ENCODE data around the gene ASTE1.

DNA sequence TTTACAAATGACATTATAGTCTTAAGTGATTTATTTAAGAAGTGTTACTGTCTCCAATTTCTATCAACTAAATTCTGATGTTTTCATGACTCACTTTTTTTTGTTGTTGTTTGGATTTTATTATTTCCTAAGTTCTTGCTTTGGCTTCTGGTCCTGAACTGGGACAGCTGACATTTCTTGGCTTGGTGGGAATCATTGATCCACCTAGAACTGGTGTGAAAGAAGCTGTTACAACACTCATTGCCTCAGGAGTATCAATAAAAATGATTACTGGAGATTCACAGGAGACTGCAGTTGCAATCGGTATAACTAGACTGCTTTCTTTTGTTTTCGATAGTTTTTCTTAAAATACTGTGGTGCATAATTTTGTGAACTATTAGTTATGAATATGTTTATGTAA is 47.5 kb downstream of the ASTE1 start:
- TF ChIP-seq, protein P1, sequence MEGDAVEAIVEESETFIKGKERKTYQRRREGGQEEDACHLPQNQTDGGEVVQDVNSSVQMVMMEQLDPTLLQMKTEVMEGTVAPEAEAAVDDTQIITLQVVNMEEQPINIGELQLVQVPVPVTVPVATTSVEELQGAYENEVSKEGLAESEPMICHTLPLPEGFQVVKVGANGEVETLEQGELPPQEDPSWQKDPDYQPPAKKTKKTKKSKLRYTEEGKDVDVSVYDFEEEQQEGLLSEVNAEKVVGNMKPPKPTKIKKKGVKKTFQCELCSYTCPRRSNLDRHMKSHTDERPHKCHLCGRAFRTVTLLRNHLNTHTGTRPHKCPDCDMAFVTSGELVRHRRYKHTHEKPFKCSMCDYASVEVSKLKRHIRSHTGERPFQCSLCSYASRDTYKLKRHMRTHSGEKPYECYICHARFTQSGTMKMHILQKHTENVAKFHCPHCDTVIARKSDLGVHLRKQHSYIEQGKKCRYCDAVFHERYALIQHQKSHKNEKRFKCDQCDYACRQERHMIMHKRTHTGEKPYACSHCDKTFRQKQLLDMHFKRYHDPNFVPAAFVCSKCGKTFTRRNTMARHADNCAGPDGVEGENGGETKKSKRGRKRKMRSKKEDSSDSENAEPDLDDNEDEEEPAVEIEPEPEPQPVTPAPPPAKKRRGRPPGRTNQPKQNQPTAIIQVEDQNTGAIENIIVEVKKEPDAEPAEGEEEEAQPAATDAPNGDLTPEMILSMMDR (conservative IDR thresholded peaks at IDR 0.05; ENCODE audit: low read length), result no peak
- no peak for TF ChIP-seq EZH2phosphoT487 (IDR thresholded peaks at IDR 0.05; ENCODE audit: borderline replicate concordance, low read depth, low read length)
